K562 (cell line): ENCODE measurements around the gene RTBDN. TPM values are rescaled to one million over a fixed set of nuclear protein-coding genes. Genes with fewer than 3 reads are reported as not detected.
A peak's percentile ranks its signal among the peaks of the same experiment; 100 is the strongest.

Source experiments
- CBFA2T2 ChIP-seq: fragments of 450-650 bp; conservative IDR thresholded peaks from 2 replicates; pipeline ENCODE4 v1.6.1; 2017; ENCODE audit warnings: mild to moderate bottlenecking
- CEBPB ChIP-seq: fragments of 450-650 bp; IDR thresholded peaks from 2 replicates; pipeline ENCODE4 v1.6.1; 2016; ENCODE audit warnings: missing genetic modification characterization, missing compliant biosample characterization
- DEAF1 ChIP-seq: fragments of 450-650 bp; formaldehyde crosslinking; IDR thresholded peaks from 2 replicates; pipeline ENCODE4 v1.4.0; 2020; ENCODE audit warnings: mild to moderate bottlenecking, moderate library complexity
- DMBX1 ChIP-seq: fragments of 250-450 bp; sonication (Bioruptor Pico); IDR thresholded peaks from 2 replicates; pipeline ENCODE4 v1.8.0; 2022; ENCODE audit warnings: inconsistent platforms, mild to moderate bottlenecking, moderate library complexity, borderline replicate concordance
- E2F5 ChIP-seq: sonication (generic); formaldehyde crosslinking; IDR thresholded peaks from 2 replicates; pipeline ENCODE4 v1.8.0; 2022; ENCODE audit warnings: mild to moderate bottlenecking, missing genetic modification reagents
- ELK3 ChIP-seq: fragments of 450-650 bp; formaldehyde crosslinking; IDR thresholded peaks from 2 replicates; pipeline ENCODE4 v1.4.0; 2020; ENCODE audit warnings: mild to moderate bottlenecking
- ID3 ChIP-seq, 2 experiments: fragments of 250-450 bp in 1 of 2; fragments of 450-650 bp in 1 of 2; sonication (Bioruptor Pico) in 1 of 2; IDR thresholded peaks; 2 replicates each; pipeline versions ENCODE4 v1.6.1 to v1.8.0; 2016 to 2021; ENCODE audit warnings: mild to moderate bottlenecking in 2 of 2, moderate library complexity in 2 of 2, missing compliant biosample characterization in 1 of 2, missing genetic modification characterization in 1 of 2
- JUND ChIP-seq, 2 experiments: IDR thresholded peaks; 2 replicates in 1 of 2; 3 replicates in 1 of 2; pipeline ENCODE4 v1.6.1; 2011; ENCODE audit warnings: borderline replicate concordance in 2 of 2, low read depth in 2 of 2, low read length in 2 of 2, improper control_type of control experiment in 1 of 2, missing biosample characterization in 1 of 2, missing genetic modification characterization in 1 of 2, missing genetic modification reagents in 1 of 2
- KAT2B ChIP-seq: IDR thresholded peaks from one replicate; pipeline ENCODE4 v1.6.1; 2012; ENCODE audit warnings: low read depth, mild to moderate bottlenecking, control low read depth, inconsistent platforms, low read length, moderate library complexity
- MAFG ChIP-seq: fragments of 450-650 bp; conservative IDR thresholded peaks from 2 replicates; pipeline ENCODE4 v1.6.1; 2016; ENCODE audit warnings: missing genetic modification characterization, missing compliant biosample characterization
- MED1 ChIP-seq: sonication (generic); formaldehyde crosslinking; IDR thresholded peaks from 2 replicates; pipeline ENCODE4 v1.8.1; 2023; ENCODE audit warnings: missing genetic modification reagents, borderline replicate concordance
- MEF2D ChIP-seq: conservative IDR thresholded peaks from 2 replicates; pipeline ENCODE4 v1.6.1; 2016; ENCODE audit warnings: low read depth, missing genetic modification characterization, missing compliant biosample characterization
- NKRF ChIP-seq: fragments of 450-650 bp; IDR thresholded peaks from 2 replicates; pipeline ENCODE4 v1.6.1; 2016; ENCODE audit warnings: borderline replicate concordance
- TAL1 ChIP-seq: fragments of 450-650 bp; IDR thresholded peaks from 2 replicates; pipeline ENCODE4 v1.6.1; 2016; ENCODE audit warnings: mild to moderate bottlenecking
- ZNF143 ChIP-seq: sonication (generic); formaldehyde crosslinking; IDR thresholded peaks from 2 replicates; pipeline ENCODE4 v1.9.0; 2022; ENCODE audit warnings: mild to moderate bottlenecking, missing genetic modification reagents
- ZNF274 ChIP-seq: IDR thresholded peaks from 2 replicates; pipeline ENCODE4 v1.6.1; 2011; ENCODE audit warnings: low read depth, mild to moderate bottlenecking, low read length, moderate library complexity, borderline replicate concordance
- ZNF398 ChIP-seq: fragments of 250-450 bp; sonication (Bioruptor Pico); IDR thresholded peaks from 2 replicates; pipeline ENCODE4 v1.8.0; 2021; ENCODE audit warnings: moderate library complexity, mild to moderate bottlenecking, inconsistent platforms
- polyA plus RNA-seq, 8 experiments: library from polyadenylated mRNA; depleted of rRNA in 4 of 8; stranded (reverse) in 5 of 8; unstranded in 3 of 8; fragments of >200 nt; fragmentation: Nextera tagmentation in 2 of 8; fragmentation: Illumina TruSeq in 1 of 8; extraction: Ambion mirVana in 2 of 8; extraction: Trizol in 1 of 8; gene quantifications; 2 replicates each; pipeline versions ENCODE4 v1.2.1 to v1.2.3, GENCODE V29; 2011 to 2014; ENCODE audit warnings: inconsistent platforms in 1 of 8, missing spikeins in 1 of 8
- total RNA-seq, 7 experiments: library from RNA; depleted of rRNA in 6 of 7; stranded (reverse); fragments of >200 nt in 6 of 7; fragmentation: Illumina TruSeq in 2 of 7; extraction: Trizol in 2 of 7; gene quantifications; 2 replicates each; pipeline versions ENCODE4 v1.2.1 to v1.2.3, GENCODE V29; 2011 to 2021; ENCODE audit warnings: low replicate concordance in 1 of 7

The RTBDN gene
- total and polyA plus RNA-seq, 9 of the 15 experiments (the other 6 are each of a cell fraction or from before 2014, with no cell fraction given) = 0.20 to 2.3 (median 0.72) TPM; not detected in 1

GRCh38 chr19:12840091-12841079 lies 6.0 kb upstream of the RTBDN start (continued):
- TF ChIP-seq MED1 (CRISPR knock-in tag) (no peak), JUND (IDR thresholded peaks at IDR 0.05; ENCODE audit: borderline replicate concordance, low read depth, low read length) (0 out of 2 replicates have a peak, but pooled peaks have one; percentile 36), JUND (tag; IDR thresholded peaks at IDR 0.05; ENCODE audit: borderline replicate concordance, low read depth, low read length) (no peak), ZNF398 (no peak), E2F5 (CRISPR knock-in tag) (0 out of 2 replicates have a peak, but pooled peaks have one; percentile 65), DMBX1 (CRISPR knock-in tag) (no peak), MEF2D (tag) (no peak), TAL1 (no peak), ZNF274 (no peak), CBFA2T2 (no peak), ELK3 (CRISPR knock-in tag) (no peak), NKRF (peak; percentile 66), DEAF1 (no peak), MAFG (tag) (no peak), ZNF143 (no peak), ID3 (CRISPR knock-in tag; IDR thresholded peaks at IDR 0.05) (no peak), ID3 (tag; IDR thresholded peaks at IDR 0.05) (no peak), CEBPB (tag) (no peak), KAT2B (no peak)
